NB4 (cell line): ENCODE measurements around the gene SGCA.

Experiments used
- DNase-seq: peaks from one replicate; pipeline ENCODE4 v3.0.0; 2010; ENCODE audit warnings: low read depth
- H3K4me3 ChIP-seq: one replicate; pipeline ENCODE4 v1.5.1; 2011; ENCODE audit warnings: mild to moderate bottlenecking, low read depth, low read length, moderate library complexity
- MYC ChIP-seq: IDR thresholded peaks from 2 replicates; pipeline ENCODE4 v1.6.1; 2011; ENCODE audit warnings: low read depth, low read length
- POLR2A ChIP-seq: IDR thresholded peaks from 2 replicates; pipeline ENCODE4 v1.6.1; 2011; ENCODE audit warnings: mild to moderate bottlenecking; ENCODE audit not compliant: insufficient read length; ENCODE audit errors: extremely low read depth
- TF ChIP-seq, protein P1 (sequence below): IDR thresholded peaks from one replicate; pipeline ENCODE4 v1.5.1; 2012; ENCODE audit warnings: low read depth, low read length
- TF ChIP-seq, protein P2 (sequence below): IDR thresholded peaks from 2 replicates; pipeline ENCODE4 v1.6.1; 2011; ENCODE audit warnings: low read depth, low read length

SGCA gene

DNA sequence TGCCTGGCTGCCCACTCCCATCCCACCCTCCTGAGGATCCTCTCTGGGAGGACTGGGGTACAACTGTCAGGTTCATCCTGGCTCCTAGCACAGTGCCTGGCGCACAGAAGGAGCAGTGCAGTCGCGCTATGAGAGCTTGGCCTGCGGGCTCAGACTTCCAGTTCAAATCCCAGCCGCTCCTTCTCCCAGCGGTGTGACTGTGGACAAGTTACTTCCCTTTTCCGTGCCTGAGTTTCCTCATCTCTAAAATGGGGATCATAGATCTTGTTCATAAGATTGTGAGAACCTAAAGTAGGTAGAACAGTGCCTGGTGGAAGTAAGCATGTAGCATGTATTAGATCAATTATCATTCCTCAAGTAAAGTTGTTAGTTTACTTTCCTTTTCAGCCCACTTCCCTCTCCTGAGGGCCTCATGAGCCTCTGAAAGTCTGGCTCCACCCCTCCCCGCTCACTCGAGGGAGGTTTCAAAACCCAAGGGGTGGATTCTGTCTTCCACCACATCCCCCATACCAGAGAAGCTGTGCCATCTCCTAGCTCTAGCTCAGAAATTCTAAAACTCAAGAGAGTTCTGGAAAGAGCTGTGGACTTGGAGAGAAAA is 55.6 kb downstream of the SGCA start:
- DNase-seq: peak; percentile 81

DNA sequence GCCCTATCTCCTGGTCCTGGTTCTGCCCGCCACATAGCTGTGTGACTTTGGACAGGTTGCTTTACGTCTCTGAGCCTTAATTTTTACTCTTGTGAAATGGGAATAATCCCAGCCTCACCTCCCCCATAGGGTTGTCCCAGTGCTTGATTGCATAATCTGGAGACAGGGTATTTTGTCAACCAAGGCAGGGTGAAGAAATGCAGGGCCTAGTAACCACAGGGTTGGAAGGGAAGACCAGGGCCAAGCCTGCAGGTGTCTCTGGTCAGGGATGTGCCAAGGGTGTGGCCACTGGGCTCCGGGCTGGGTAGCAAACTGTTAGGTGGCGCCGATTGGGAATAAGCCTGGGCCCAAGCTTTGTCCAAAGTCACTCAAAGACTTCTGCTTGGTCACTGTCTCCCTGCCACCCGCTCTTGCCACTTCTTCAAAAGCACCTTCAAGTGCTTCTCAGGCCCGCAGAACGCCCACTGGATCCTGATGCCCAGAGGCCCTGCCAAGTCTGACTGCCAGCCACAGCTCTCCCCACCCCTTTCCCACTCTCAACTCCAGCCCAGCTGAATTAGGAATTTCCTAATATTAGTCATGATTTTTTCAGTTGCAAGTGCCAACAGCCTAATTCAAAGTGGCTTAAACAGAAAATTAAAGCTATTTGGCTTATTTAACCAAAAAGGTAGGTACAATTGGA is 56.2 kb downstream of the SGCA start:
- TF ChIP-seq MYC: no peak
- no peak for TF ChIP-seq POLR2A
- TF ChIP-seq, protein P1, sequence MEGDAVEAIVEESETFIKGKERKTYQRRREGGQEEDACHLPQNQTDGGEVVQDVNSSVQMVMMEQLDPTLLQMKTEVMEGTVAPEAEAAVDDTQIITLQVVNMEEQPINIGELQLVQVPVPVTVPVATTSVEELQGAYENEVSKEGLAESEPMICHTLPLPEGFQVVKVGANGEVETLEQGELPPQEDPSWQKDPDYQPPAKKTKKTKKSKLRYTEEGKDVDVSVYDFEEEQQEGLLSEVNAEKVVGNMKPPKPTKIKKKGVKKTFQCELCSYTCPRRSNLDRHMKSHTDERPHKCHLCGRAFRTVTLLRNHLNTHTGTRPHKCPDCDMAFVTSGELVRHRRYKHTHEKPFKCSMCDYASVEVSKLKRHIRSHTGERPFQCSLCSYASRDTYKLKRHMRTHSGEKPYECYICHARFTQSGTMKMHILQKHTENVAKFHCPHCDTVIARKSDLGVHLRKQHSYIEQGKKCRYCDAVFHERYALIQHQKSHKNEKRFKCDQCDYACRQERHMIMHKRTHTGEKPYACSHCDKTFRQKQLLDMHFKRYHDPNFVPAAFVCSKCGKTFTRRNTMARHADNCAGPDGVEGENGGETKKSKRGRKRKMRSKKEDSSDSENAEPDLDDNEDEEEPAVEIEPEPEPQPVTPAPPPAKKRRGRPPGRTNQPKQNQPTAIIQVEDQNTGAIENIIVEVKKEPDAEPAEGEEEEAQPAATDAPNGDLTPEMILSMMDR: no peak
- TF ChIP-seq, protein P2, sequence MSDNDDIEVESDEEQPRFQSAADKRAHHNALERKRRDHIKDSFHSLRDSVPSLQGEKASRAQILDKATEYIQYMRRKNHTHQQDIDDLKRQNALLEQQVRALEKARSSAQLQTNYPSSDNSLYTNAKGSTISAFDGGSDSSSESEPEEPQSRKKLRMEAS: no peak
- DNase-seq: peak; percentile 65

More for the DNA sequence above, 55.6 kb downstream of the SGCA start:
- TF ChIP-seq, protein P2: no peak
- no peak for TF ChIP-seq MYC
- H3K4me3 ChIP-seq: no peak overlapping the region

DNA sequence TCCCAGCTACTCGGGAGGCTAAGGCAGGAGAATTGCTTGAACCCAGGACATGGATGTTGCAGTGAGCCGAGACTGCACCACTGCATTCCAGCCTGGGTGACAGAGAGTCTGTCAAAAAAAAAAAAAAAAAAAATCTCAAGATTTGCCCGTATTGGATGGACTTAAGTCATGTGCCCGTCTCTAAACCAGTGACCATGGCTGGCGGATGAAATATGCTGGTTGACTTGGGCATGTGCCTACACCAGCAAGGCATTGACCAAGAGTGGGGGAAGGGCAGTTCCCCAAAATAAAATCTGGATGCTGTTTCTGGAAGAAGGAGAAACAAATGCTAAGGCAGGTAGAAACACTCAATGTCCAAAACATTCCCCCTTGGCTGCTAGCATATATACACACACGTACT is 57.1 kb downstream of the SGCA start:
- no peak overlapping the region for H3K4me3 ChIP-seq
- TF ChIP-seq, protein P1: no peak
- TF ChIP-seq MYC: no peak
- no peak for TF ChIP-seq POLR2A
- TF ChIP-seq, protein P2: no peak
- no peak for DNase-seq

More for the DNA sequence above, 56.2 kb downstream of the SGCA start:
- H3K4me3 ChIP-seq: no peak overlapping the region
